DOHH2 (cell line): ENCODE measurements around the gene EZR.

Source experiments
- CTCF ChIP-seq: fragments of 200-600 bp; sonication (generic); IDR thresholded peaks from one replicate; pipeline ENCODE4 v1.5.1; 2014; ENCODE audit warnings: antibody characterized with exemption, mild to moderate bottlenecking, low read depth, low read length; ENCODE audit not compliant: poor library complexity, severe bottlenecking
- EZH2phosphoT487 ChIP-seq: fragments of 200-600 bp; sonication (generic); IDR thresholded peaks from 2 replicates; pipeline ENCODE4 v1.6.1; 2017; ENCODE audit warnings: borderline replicate concordance, mild to moderate bottlenecking, antibody characterized with exemption, low read length, moderate library complexity, mixed read lengths

GRCh38 chr6:158852312-158853071 is 33.3 kb upstream of the EZR start:
- TF ChIP-seq CTCF (no peak), EZH2phosphoT487 (no peak)
